Activated T-cell treated with anti-CD3 and anti-CD28 coated beads for 1 hour (primary cell): ENCODE measurements around the gene LSG1.

ENCODE experiments used
- DNase-seq: peaks from one replicate; pipeline ENCODE4 v3.0.0-alpha.2; 2020; ENCODE audit warnings: low read depth

The LSG1 gene

DNA sequence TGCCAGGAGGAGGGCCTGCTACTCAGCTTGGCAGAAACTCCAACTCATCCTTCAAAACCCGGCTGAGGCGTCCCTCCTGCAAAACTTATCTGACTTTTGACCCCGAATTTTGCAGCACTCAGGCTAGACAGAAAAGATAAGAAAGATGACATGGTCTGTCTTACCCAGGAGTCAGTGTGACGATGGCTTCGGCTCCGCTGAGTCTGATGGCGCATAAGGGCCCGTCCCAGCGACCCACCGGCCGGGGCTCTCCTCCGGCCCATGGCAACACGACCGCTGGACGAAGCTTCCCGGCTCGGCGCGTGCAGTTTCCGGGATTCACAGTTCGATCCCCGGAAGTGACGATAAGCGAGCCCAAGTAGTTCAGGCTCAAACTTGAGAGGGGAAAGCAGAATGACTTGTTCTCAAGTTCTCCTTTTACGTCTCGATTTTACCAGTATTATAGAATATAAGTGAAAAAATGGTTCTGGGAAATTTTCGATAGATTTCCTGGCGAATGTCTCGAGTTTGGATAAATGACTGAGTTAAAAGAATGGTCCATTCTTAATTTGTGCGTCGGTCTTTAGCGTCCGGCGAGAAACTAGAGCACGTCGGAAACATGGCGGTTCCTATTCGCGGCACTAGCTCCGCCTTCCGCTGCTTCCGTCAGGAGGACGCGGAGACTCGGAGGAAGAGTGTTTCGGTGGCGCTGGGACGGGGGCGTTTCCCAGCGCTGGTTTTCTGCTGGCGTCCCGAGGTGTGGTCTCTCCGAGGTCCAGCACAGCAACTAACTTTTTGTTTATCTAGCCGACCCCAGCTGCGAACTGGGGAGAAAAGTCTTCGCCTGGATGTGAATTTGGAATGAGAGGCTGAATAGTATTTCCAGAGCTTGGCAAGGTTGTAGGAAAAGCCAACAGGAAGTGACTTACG is at the start of gene LSG1:
LSG1 (minus strand) TSS at position 292 of the 909 bp plus-strand sequence; CDS start at position 263, 29 bp downstream.
- peak; percentile 86 for DNase-seq

- DNase-seq: no peak
Measured at GRCh38 chr3:194720048-194720447, 48.1 kb upstream of the LSG1 start.

- no peak for DNase-seq
Measured at GRCh38 chr3:194718079-194718478, 46.1 kb upstream of the LSG1 start.

- DNase-seq: no peak
Measured at GRCh38 chr3:194715022-194715800, 43.2 kb upstream of the LSG1 start.

DNA sequence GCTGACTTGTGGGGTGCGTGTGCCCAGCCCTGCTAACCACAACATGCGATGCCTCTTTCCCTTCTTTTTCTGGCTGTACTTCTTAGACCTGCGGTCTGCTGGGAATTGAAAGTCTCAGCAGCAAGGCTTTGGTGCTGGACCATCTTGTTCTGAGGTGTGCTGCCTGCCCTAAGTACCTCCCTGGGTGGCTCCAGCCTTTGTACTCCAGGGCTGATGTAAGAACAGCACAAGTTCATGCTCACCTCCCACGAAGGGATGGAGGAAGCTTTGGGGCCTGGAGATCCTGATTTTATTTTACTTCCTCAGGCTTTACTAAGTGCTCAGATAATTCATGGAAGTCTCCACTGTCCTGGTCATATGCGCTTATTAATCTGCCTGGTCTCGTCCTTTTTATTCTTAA is 42.6 kb upstream of the LSG1 start:
- no peak for DNase-seq

GRCh38 chr3:194714137-194714455 is 42.1 kb upstream of the LSG1 start:
- no peak for DNase-seq

GRCh38 chr3:194713299-194714136 is 41.5 kb upstream of the LSG1 start:
- no peak for DNase-seq

GRCh38 chr3:194711913-194712312 is 39.9 kb upstream of the LSG1 start:
- DNase-seq: no peak

DNA sequence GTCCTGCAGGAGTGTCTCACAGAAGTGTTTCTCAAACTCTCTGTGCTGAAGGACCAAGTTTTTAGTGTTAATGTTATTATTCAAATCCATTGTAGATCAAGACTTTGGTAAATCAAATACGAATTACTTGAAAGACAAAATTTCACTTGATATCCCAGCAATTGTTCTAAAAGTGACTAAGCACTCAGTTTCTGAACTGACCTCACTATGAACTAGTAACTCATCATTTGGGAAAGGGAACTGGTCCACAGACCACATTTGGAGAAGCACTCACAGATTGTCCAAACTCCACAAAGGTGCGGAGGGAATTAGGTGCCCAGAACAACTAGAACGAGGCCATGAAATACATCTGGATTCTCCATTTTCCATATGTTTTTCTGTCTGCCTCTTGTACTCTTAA is 39.3 kb upstream of the LSG1 start:
- no peak for DNase-seq

DNA sequence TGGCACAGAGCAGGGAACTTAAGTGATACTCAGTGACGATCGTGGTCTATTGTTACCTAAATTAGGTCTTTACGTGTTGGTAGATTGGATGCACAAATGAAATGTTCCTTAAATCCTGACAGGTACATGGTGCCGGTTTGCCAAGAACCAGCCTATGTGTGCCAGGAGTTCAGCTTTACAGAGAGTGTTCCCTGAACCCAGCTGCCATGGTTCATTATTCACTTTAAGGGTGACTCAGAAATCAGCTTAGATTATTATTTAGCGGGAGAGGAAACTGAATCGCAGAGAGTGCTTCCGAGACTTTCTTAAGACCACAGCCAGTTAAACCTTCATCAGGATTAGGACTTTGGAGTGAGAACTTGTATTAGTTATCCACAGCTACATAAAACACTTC is 35.2 kb upstream of the LSG1 start:
- no peak for DNase-seq

GRCh38 chr3:194705761-194706160 is 33.8 kb upstream of the LSG1 start:
- DNase-seq: no peak

- no peak for DNase-seq
Measured at GRCh38 chr3:194705227-194705626, 33.2 kb upstream of the LSG1 start.

DNA sequence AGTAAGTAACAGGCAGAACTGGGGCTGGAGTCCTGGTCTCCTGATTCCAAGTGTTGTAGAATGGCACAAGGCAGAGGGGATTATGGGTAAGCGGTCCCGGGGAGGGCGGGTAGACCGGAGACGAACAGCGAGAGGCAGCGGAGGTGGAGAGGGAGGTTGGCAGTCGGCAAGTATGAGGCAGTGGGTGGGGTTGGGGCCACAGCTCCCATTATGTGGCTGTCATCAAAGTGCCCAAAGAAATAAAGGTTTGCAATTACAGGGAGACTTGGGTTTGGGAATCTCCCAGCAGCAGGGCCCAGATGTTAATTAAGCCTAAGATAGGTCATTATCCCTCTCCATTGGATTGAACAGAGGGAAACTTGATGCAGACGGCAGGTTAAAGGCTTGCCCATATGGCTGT is 30.6 kb upstream of the LSG1 start:
- DNase-seq: no peak

DNA sequence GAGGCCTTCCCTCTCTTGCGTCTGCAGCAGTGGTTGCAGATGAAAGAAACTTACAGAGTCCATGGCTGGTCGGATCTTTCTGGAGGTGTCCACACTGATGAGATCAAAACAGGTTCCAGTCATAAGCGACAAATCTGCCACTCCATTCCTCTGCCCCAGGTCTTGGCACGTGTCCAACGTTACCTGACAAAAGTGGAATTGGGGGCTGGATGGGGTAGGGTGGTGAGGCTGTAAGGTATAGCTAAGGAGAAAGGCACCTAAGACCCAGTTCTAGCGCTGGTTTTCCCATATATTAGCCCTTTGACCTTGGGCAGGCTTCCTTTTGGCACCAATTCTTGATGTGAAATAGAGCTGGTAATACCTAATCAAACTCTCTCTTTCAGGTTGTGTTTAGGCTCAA is 24.7 kb upstream of the LSG1 start:
- DNase-seq: no peak

- DNase-seq: no peak
Measured at GRCh38 chr3:194691481-194692283, 19.7 kb upstream of the LSG1 start.

DNA sequence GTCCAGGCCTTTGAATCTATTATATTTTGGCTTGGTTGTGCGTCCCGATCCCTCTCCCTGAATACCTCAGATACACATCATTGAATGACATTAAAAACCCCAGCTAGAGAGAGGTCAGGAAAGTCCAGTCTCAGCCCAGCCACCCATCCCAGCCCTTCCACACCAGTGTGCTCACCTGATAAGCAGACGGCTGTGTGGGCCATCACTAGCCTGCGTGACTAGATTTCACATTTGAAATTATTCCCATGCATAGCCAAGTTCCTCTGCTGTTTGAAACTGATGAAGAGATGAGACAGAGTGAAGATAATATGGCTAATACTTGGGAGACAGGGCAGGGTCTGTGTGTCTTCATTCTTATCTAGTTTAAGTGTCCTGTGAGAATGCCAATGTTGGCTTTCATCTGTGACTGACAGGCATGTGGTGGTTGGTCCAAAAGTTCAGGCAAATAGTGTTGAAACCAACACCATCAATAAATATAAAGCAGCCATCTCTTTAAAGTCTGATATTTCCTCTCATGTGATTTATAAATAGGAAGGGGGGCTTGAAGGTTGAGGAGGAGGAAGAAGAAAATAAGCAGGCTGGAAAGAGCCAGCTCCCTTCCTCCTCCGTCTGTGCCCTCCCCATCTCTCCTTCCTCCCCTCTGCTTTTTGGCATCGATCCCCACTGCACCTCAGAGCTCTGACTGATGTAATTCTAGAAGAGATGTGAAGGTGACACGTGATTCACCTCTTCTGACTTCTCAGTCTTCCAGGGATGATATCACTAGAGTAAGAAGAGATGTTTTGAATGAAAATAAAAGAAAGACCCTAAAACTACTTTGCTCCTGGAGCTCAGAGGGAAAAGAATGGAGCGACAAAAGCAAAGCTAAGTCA is 18.7 kb upstream of the LSG1 start:
- DNase-seq: no peak

- DNase-seq: no peak
Measured at GRCh38 chr3:194689493-194689944, 17.5 kb upstream of the LSG1 start.

- DNase-seq: no peak
Measured at GRCh38 chr3:194688946-194689345, 17.0 kb upstream of the LSG1 start.

DNA sequence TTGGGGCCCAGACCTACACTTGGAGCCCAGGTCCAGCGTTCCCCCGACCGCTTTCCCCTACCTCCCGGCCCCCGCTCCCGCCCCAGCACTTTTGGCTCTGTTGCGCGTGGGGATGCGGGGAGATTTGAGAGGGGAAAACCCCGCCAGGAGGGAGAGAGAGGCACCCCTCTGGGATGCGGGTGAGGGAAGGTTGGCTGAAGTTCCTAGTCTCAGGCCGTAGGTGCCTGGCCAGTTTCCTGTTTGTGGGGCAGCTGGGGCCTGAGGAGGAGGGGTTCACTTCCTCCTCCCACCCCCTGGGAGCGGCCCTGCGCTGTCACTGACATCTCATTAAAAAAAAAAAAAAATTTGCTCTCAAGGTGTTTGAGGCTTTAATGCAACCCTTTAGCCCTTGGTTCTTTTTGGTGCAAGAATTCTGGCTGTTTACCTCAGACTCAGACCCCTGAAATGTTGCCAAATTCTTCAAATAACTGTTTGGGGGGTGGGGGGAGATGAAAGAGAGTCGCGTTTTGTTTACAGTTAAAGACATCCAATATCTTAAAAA is 16.3 kb upstream of the LSG1 start:
- DNase-seq: peak; percentile 19

GRCh38 chr3:194687638-194688199 is 15.7 kb upstream of the LSG1 start:
- peak; percentile 69 for DNase-seq
